SK-N-SH treated with all-trans-retinoic acid at 6 μM for 48 hours (cell line): ENCODE measurements around the gene KLC1.

ENCODE experiments used
- ZFP3 ChIP-seq: fragments of 250-450 bp; sonication (Bioruptor Pico); IDR thresholded peaks from 2 replicates; pipeline ENCODE4 v1.5.0; 2020; ENCODE audit warnings: mild to moderate bottlenecking, moderate library complexity
- TF ChIP-seq, protein P1 (sequence below): fragments of 250-450 bp; sonication (Bioruptor Pico); IDR thresholded peaks from 2 replicates; pipeline ENCODE4 v1.8.0; 2020; ENCODE audit warnings: mild to moderate bottlenecking, moderate library complexity, borderline replicate concordance

DNA sequence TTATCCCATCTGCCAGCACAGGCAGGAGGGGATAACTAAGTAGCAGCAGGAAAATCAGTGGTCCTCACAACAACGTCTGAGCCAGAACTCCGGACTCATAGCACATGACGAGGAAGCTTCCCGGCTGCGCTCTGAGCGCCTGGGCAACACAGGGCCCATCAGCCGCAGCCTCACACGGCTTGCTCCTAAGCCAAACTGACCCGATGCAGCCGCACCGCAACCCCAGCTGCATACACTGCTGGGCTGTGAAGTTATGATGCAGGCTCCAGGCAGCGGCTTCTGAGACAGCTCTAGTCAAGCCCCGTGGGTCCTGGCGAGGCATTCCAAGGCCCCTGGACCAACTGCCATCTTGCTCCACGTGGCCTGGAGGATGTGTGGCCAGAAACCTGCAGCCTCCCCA lies 114.7 kb downstream of the KLC1 start:
- TF ChIP-seq, protein P1, sequence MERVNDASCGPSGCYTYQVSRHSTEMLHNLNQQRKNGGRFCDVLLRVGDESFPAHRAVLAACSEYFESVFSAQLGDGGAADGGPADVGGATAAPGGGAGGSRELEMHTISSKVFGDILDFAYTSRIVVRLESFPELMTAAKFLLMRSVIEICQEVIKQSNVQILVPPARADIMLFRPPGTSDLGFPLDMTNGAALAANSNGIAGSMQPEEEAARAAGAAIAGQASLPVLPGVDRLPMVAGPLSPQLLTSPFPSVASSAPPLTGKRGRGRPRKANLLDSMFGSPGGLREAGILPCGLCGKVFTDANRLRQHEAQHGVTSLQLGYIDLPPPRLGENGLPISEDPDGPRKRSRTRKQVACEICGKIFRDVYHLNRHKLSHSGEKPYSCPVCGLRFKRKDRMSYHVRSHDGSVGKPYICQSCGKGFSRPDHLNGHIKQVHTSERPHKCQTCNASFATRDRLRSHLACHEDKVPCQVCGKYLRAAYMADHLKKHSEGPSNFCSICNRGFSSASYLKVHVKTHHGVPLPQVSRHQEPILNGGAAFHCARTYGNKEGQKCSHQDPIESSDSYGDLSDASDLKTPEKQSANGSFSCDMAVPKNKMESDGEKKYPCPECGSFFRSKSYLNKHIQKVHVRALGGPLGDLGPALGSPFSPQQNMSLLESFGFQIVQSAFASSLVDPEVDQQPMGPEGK (CRISPR knock-in tag): no peak
- TF ChIP-seq ZFP3: no peak
